ENCODE results near the gene SH3TC1. TPM values are rescaled to one million over a fixed set of nuclear protein-coding genes. Genes with fewer than 3 reads are reported as not detected.

SH3TC1 gene
- total and polyA plus RNA-seq, 2 of the 8 experiments (the other 6 are each of a cell fraction or from before 2014, with no cell fraction given) = 0.15 TPM; not detected in 1

- H2BK20ac ChIP-seq (ENCODE audit: low read length) = no peak overlapping the region
- WGBS, 2 experiments (ENCODE audit: extremely low coverage in 1 of 2, insufficient coverage in 1 of 2, insufficient read length in 1 of 2, insufficient replicate concordance in 2 of 2, low coverage in 1 of 2, low lambda C conversion rate in 2 of 2, missing lambda C conversion rate in 1 of 2) = 90% methylated on average over 27 of the region's 28 CpGs; no CpG with 5 or more reads in 1 of the 2 experiments
Measured at GRCh38 chr4:8216443-8217245, 17.6 kb downstream of the SH3TC1 start.

More at GRCh38 chr4:8216443-8217245, 17.6 kb downstream of the SH3TC1 start:
- Histone ChIP-seq H2BK12ac (ENCODE audit: low read depth, low read length) (no peak overlapping the region), H3K56ac (replicated peaks; ENCODE audit: insufficient read length, low read depth, low read length) (no peak overlapping the region), H3K18ac (ENCODE audit: extremely low read depth, low read length) (no peak overlapping the region), H3K14ac (ENCODE audit: insufficient read length) (no peak overlapping the region), H4K91ac (replicated peaks; ENCODE audit: insufficient read length, low read length) (no peak overlapping the region), H3K36me3 (ENCODE audit: control insufficient read depth in 2 of 4, insufficient read depth in 4 of 4, low read length in 3 of 4) (no peaks in the 10 kb centered on the region), H2BK5ac (ENCODE audit: low read depth, low read length) (no peak overlapping the region), H3K27ac (ENCODE audit: low read depth, low read length) (no peak overlapping the region), H3K4me1 (replicated peaks in 1 of 4; ENCODE audit: control insufficient read depth in 3 of 4, insufficient read depth in 4 of 4, low read length in 3 of 4) (peaks cover 0 to 7% (median 0%) of the 10 kb centered on the region in 4 experiments; a peak in 1 of 7 replicates), H3K9me3 (ENCODE audit: insufficient read depth in 2 of 2, low read depth in 1 of 2, low read length in 1 of 2) (no peaks in the 10 kb centered on the region), H4K5ac (ENCODE audit: insufficient read length, low read depth, low read length) (no peak overlapping the region), H2AFZ (ENCODE audit: low read length) (no peak overlapping the region), H3K27me3 (replicated peaks in 1 of 4; ENCODE audit: control insufficient read depth in 3 of 4, extremely low read depth in 1 of 4, insufficient read depth in 3 of 4, low read length in 3 of 4) (no peaks in the 10 kb centered on the region), H2BK15ac (ENCODE audit: low read length) (no peak overlapping the region), H3K79me1 (ENCODE audit: low read depth, low read length) (no peaks in the 10 kb centered on the region), H3K9ac (replicated peaks in 1 of 4; ENCODE audit: extremely low read depth in 1 of 4, low read depth in 3 of 4, low read length in 3 of 4) (no peak overlapping the region), H2AK5ac (ENCODE audit: low read depth, low read length) (no peak overlapping the region), H4K20me1 (replicated peaks in 1 of 2; ENCODE audit: control insufficient read depth in 1 of 2, insufficient read depth in 2 of 2, low read length in 2 of 2) (no peaks in the 10 kb centered on the region), H3K23ac (ENCODE audit: insufficient read length) (no peak overlapping the region), H3K4me3 (ENCODE audit: extremely low read depth in 1 of 4, insufficient read depth in 2 of 4, low read depth in 3 of 4, low read length in 4 of 4) (no peak overlapping the region), H3K4me2 (ENCODE audit: insufficient read depth in 1 of 2, low read depth in 2 of 2, low read length in 2 of 2) (no peak overlapping the region), H3K23me2 (ENCODE audit: low read depth, low read length) (no peaks in the 10 kb centered on the region), H3K79me2 (ENCODE audit: control insufficient read depth in 1 of 2, insufficient read depth in 2 of 2, low read length in 2 of 2) (no peaks in the 10 kb centered on the region), H3K4ac (replicated peaks; ENCODE audit: insufficient read length, low read depth, low read length) (no peak overlapping the region), H4K8ac (ENCODE audit: extremely low read depth, insufficient read depth, low read length) (no peak overlapping the region), H2BK120ac (replicated peaks; ENCODE audit: low read depth, low read length) (no peak overlapping the region)
- CTCF ChIA-PET (ENCODE audit: partially characterized antibody) = interaction anchor here (0.6 to 4.2 kb wide), 9 partner anchors 9 to 412 kb away, joined by 3 to 23 read pairs (median 4); no protein-coding TSS in a partner anchor
- POLR2A ChIA-PET (ENCODE audit: partially characterized antibody) = no interaction called here
- DNase-seq (ENCODE audit: low read depth in 1 of 2, low spot score in 2 of 2) (no peak), FAIRE-seq (no peak)
- no peak for TF ChIP-seq EP300 (IDR thresholded peaks at IDR 0.05; ENCODE audit: borderline replicate concordance in 1 of 2, low read depth in 2 of 2, low read length in 2 of 2)
- no peak for TF ChIP-seq JUN (IDR thresholded peaks at IDR 0.05; ENCODE audit: low read depth, low read length)
- TF ChIP-seq TAF1 (IDR thresholded peaks at IDR 0.05; ENCODE audit: low read depth, low read length) = no peak
- no peak for TF ChIP-seq BACH1 (IDR thresholded peaks at IDR 0.05; ENCODE audit: low read length)
- TF ChIP-seq PHF8 (conservative IDR thresholded peaks at IDR 0.05; ENCODE audit: low read depth, low read length) = no peak
- no peak for TF ChIP-seq EGR1 (IDR thresholded peaks at IDR 0.05; ENCODE audit: borderline replicate concordance, low read depth, low read length)
